ENCODE results near the gene TMEM161A. TPM values are rescaled to one million over a fixed set of nuclear protein-coding genes. Genes with fewer than 3 reads are reported as not detected.
A peak's percentile ranks its signal among the peaks of the same experiment; 100 is the strongest.

The TMEM161A gene
- total RNA-seq, 2 experiments from 2014 or later = 8.2 to 10.9 TPM

DNA sequence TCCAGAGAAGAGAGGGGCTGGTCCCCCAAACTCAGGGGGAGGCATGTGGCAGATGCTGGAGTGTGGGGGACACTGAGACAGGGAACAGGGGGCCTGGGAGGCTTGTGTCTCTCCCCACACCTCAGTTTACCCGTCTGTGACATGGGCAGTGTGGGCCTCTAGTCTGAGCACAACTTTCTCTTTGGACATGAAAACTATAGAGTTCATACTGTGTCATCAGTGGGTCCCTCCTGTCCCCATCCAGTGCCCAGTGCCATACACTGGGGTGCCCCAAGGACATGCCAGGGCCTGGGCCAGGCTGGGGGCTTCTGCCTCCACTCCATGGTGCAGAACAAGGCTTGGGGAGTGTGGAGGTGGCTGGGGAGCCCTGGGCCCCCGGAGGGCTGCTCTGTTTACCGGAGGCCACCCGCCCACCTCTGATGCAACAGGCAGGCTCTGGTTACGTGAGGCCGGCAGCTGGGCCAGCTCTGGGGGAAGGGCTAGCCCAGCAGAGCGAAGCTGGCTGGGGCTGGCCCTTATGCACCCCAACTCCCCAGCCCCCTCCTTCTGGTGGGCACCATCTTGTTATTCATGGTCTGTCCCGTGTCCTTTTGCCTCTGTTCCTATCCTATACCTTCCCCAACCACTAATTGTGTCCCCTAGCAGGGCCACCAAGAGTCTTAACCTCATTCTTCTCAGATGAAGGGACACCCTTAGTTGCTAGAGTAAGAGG lies 33.7 kb upstream of the TMEM161A start:
- Mint-ChIP-seq H3K4me1 (ENCODE audit: low read depth) (peaks cover 21% of the 10 kb centered on the region), H3K36me3 (ENCODE audit: low read depth) (peaks cover 15% of the 10 kb centered on the region), H3K4me3 (no peak overlapping the region), H3K9me3 (no peaks in the 10 kb centered on the region), H3K27ac (no peak overlapping the region), H3K27me3 (no peaks in the 10 kb centered on the region)
- Histone ChIP-seq H3K27me3 (ENCODE audit: control insufficient read depth in 1 of 2, insufficient read depth in 2 of 2, low read length in 2 of 2) (no peaks in the 10 kb centered on the region), H3K4me1 (ENCODE audit: insufficient read depth, low read length) (peaks cover 14% of the 10 kb centered on the region), H3K9me3 (ENCODE audit: control insufficient read depth in 1 of 2, insufficient read depth in 1 of 2, low read length in 2 of 2) (no peaks in the 10 kb centered on the region), H3K4me3 (ENCODE audit: low read length) (no peak overlapping the region), H3K27ac (ENCODE audit: low read depth in 1 of 2, low read length in 2 of 2) (no peak overlapping the region), H3K36me3 (ENCODE audit: insufficient read depth, low read length) (peaks cover 12% of the 10 kb centered on the region)
- TF ChIP-seq, protein P1, sequence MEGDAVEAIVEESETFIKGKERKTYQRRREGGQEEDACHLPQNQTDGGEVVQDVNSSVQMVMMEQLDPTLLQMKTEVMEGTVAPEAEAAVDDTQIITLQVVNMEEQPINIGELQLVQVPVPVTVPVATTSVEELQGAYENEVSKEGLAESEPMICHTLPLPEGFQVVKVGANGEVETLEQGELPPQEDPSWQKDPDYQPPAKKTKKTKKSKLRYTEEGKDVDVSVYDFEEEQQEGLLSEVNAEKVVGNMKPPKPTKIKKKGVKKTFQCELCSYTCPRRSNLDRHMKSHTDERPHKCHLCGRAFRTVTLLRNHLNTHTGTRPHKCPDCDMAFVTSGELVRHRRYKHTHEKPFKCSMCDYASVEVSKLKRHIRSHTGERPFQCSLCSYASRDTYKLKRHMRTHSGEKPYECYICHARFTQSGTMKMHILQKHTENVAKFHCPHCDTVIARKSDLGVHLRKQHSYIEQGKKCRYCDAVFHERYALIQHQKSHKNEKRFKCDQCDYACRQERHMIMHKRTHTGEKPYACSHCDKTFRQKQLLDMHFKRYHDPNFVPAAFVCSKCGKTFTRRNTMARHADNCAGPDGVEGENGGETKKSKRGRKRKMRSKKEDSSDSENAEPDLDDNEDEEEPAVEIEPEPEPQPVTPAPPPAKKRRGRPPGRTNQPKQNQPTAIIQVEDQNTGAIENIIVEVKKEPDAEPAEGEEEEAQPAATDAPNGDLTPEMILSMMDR (IDR thresholded peaks at IDR 0.05) = no peak
- ChIA-PET POLR2A (no interaction called here), CTCF (no interaction called here)
- intact Hi-C loops (cut with DNase I, micrococcal nuclease) = no loop called here
- DNase-seq = no peak
- ATAC-seq (ENCODE audit: poor library complexity) = no peak

DNA sequence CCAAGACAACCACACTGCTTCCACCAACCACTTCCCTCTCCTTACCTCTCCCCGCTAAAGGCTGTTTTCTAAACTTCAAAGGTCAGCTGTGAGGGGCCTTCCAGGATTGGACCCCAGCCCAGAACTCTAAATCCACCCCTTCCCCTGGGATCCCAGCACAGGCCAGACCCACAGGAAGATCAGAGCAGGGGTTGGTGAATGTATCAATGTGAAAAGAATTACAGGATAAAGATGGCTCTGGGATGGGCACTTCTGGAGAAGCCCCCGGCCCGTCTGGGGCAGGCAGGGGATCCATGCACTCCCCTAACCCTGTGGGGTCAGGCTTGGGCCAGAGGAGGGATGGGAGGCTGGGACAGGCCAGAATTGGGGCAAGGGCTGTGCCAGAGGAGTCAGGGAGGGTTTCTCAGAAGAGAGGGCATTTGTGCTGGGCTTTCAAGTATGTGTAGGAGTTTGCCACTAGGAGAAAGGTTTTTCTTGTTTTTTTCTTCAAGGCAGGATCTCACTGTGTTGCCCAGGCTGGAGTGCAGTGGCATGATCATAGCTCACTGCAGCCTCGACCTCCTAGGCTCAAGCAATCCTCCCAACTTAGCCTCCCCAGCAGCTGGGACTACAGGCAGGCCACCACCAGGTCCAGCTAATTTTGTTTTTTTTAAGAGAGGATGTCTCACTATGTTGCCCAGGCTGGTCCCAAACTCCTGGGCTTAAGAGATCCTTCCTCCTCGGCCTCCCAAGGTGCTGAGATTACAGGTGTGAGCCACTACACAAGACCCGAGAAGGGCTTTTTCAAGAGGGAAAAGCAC lies 32.8 kb upstream of the TMEM161A start:
- TF ChIP-seq, protein P1 (IDR thresholded peaks at IDR 0.05) = no peak
- ATAC-seq (ENCODE audit: poor library complexity) (no peak), DNase-seq (no peak)
- no peak overlapping the region for H3K27ac Mint-ChIP-seq
- H3K4me3 ChIP-seq (ENCODE audit: low read length) = no peak overlapping the region
- H3K36me3 ChIP-seq (ENCODE audit: insufficient read depth, low read length) = peaks cover 4% of the 10 kb centered on the region
- ChIA-PET CTCF (no interaction called here), POLR2A (interaction anchor here (0.9 kb wide), 1 partner anchor 15 kb away, joined by 3 read pairs; no protein-coding TSS in a partner anchor)
- no peaks in the 10 kb centered on the region for H3K27me3 ChIP-seq (ENCODE audit: control insufficient read depth in 1 of 2, insufficient read depth in 2 of 2, low read length in 2 of 2)
- H3K36me3 Mint-ChIP-seq (ENCODE audit: low read depth) = peaks cover 7% of the 10 kb centered on the region
- peaks cover 14% of the 10 kb centered on the region for H3K4me1 ChIP-seq (ENCODE audit: insufficient read depth, low read length)
- no peaks in the 10 kb centered on the region for H3K27me3 Mint-ChIP-seq
- H3K27ac ChIP-seq (ENCODE audit: low read depth in 1 of 2, low read length in 2 of 2) = no peak overlapping the region
- no peaks in the 10 kb centered on the region for H3K9me3 ChIP-seq (ENCODE audit: control insufficient read depth in 1 of 2, insufficient read depth in 1 of 2, low read length in 2 of 2)
- intact Hi-C loops (cut with DNase I, micrococcal nuclease) = no loop called here
- no peak overlapping the region for H3K4me3 Mint-ChIP-seq
- H3K4me1 Mint-ChIP-seq (ENCODE audit: low read depth) = peaks cover 21% of the 10 kb centered on the region
- H3K9me3 Mint-ChIP-seq = no peaks in the 10 kb centered on the region

DNA sequence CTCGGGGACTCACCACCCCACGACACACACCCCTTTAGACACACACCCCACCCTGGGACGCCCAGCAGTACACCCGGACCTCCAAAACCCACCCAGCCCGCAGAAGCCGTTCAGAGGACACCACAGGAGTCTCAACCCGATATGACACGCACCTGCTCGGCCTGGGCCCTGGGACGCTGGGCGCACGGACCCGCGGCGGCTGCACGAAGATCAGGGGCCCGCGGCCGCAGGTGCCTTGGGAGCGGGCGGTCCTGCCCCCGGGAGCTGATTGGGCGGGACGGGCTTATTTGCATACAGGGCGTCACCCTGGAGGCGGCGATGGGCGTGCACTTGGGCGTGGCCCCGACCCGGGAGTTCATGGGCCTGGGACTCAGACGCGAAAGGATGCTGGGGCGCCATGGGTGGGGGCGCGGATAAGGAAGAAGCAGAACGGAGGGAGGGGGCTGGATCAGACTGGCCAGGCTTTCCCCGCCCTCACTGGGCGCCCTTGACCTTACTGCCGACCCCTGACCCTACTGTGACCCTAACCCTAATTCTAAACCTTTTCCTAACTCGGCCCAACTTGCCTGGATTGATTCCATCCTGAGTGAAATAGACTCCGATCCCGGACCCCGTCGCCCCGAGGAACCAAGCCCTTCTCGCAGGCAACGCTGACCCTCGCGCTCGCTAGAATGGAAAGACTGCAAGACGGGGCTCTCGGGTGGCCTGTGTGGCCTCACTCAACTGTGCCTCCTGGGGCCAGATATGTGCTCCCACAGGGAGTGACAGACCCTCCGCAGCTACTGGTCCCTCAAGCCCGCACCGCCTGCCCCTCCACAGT lies 32.0 kb upstream of the TMEM161A start, which contains the start of gene MEF2B:
MEF2B (minus strand) TSS at position 211 of the 820 bp plus-strand sequence. CDS start 19,528 bp downstream, outside the sequence.
- ATAC-seq (ENCODE audit: poor library complexity) (peak; percentile 99), DNase-seq (peak; percentile 52 to 86 (median 74))
- Histone ChIP-seq H3K27me3 (ENCODE audit: control insufficient read depth in 1 of 2, insufficient read depth in 2 of 2, low read length in 2 of 2) (no peaks in the 10 kb centered on the region), H3K36me3 (ENCODE audit: insufficient read depth, low read length) (peaks cover 2% of the 10 kb centered on the region), H3K9me3 (ENCODE audit: control insufficient read depth in 1 of 2, insufficient read depth in 1 of 2, low read length in 2 of 2) (no peaks in the 10 kb centered on the region), H3K27ac (ENCODE audit: low read depth in 1 of 2, low read length in 2 of 2) (no peak within 1 kb of the TSS), H3K4me1 (ENCODE audit: insufficient read depth, low read length) (peaks cover 14% of the 10 kb centered on the region), H3K4me3 (ENCODE audit: low read length) (peak within 1 kb of the TSS; percentile 22)
- ChIA-PET POLR2A (interaction anchor here (0.9 to 1.1 kb wide), 2 partner anchors 14 to 29 kb away, joined by 3 read pairs; no protein-coding TSS in a partner anchor), CTCF (interaction anchor here (1.4 kb wide), 1 partner anchor 24 kb away, joined by 4 read pairs; no protein-coding TSS in a partner anchor)
- TF ChIP-seq, protein P1 (IDR thresholded peaks at IDR 0.05) = no peak
- H3K9me3 Mint-ChIP-seq = no peaks in the 10 kb centered on the region
- peaks cover 21% of the 10 kb centered on the region for H3K4me1 Mint-ChIP-seq (ENCODE audit: low read depth)
- no peak within 1 kb of the TSS for H3K27ac Mint-ChIP-seq
- H3K27me3 Mint-ChIP-seq = no peaks in the 10 kb centered on the region
- no peak within 1 kb of the TSS for H3K4me3 Mint-ChIP-seq
- intact Hi-C loops (cut with DNase I, micrococcal nuclease) = no loop called here
- peaks cover 6% of the 10 kb centered on the region for H3K36me3 Mint-ChIP-seq (ENCODE audit: low read depth)

Data from CD4-positive, alpha-beta T cell (primary cell).